PC-9 (cell line): Measurements from ENCODE around the gene SERTAD3.
"Not testable (repeated sequence)": the region's sequence is repeated elsewhere in the genome, so short reads cannot be mapped to it uniquely, and the experiment has no call there.

Experiments
- EZH2 ChIP-seq: fragments of 200-600 bp; sonication (generic); IDR thresholded peaks from 2 replicates; pipeline ENCODE4 v1.8.0; 2017; ENCODE audit warnings: antibody characterized with exemption, low read depth
- TF ChIP-seq, protein P1 (sequence below): fragments of 200-600 bp; sonication (generic); conservative IDR thresholded peaks from 2 replicates; pipeline ENCODE4 v1.6.1; 2017; ENCODE audit warnings: mixed run types, antibody characterized with exemption, mild to moderate bottlenecking, moderate library complexity

DNA sequence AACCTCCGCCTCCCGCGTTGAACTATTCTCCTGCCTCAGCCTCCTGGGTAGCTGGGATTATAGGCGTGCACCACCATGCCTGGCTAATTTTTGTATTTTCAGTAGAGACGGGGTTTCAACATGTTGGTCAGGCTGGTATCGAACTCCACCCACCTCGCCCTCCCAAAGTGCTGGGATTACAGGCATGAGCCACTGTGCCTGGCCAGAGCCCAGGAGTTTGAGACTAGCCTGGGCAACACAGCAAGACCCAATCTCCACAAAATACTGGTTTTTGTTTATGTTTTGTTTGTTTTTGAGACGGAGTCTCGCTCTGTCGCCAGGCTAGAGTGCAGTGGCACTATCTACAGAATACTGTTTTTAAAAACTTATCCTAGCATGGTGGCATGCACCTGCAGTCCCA lies 13.9 kb downstream of the SERTAD3 start:
- TF ChIP-seq, protein P1, sequence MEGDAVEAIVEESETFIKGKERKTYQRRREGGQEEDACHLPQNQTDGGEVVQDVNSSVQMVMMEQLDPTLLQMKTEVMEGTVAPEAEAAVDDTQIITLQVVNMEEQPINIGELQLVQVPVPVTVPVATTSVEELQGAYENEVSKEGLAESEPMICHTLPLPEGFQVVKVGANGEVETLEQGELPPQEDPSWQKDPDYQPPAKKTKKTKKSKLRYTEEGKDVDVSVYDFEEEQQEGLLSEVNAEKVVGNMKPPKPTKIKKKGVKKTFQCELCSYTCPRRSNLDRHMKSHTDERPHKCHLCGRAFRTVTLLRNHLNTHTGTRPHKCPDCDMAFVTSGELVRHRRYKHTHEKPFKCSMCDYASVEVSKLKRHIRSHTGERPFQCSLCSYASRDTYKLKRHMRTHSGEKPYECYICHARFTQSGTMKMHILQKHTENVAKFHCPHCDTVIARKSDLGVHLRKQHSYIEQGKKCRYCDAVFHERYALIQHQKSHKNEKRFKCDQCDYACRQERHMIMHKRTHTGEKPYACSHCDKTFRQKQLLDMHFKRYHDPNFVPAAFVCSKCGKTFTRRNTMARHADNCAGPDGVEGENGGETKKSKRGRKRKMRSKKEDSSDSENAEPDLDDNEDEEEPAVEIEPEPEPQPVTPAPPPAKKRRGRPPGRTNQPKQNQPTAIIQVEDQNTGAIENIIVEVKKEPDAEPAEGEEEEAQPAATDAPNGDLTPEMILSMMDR: not testable (repeated sequence)
- not testable (repeated sequence) for TF ChIP-seq EZH2
